Hepatic stellate cell (primary cell): ENCODE results near the gene ARHGAP26.

Experiments
- DNase-seq: peaks from one replicate; pipeline ENCODE4 v3.0.0; 2011; ENCODE audit warnings: low spot score

Gene ARHGAP26

GRCh38 chr5:143119881-143120341 is 349.7 kb downstream of the ARHGAP26 start:
- DNase-seq = no peak

- DNase-seq = no peak
Observed at GRCh38 chr5:143120460-143121134, 350.4 kb downstream of the ARHGAP26 start.

- no peak for DNase-seq
Observed at GRCh38 chr5:143121135-143121475, 350.9 kb downstream of the ARHGAP26 start.

GRCh38 chr5:143124593-143124992 is 354.4 kb downstream of the ARHGAP26 start:
- DNase-seq = no peak

GRCh38 chr5:143126174-143127019 is 356.2 kb downstream of the ARHGAP26 start:
- no peak for DNase-seq

- no peak for DNase-seq
Observed at GRCh38 chr5:143128412-143129071, 358.4 kb downstream of the ARHGAP26 start.

GRCh38 chr5:143129203-143129602 is 359.0 kb downstream of the ARHGAP26 start:
- DNase-seq = no peak

GRCh38 chr5:143129910-143130612 is 359.9 kb downstream of the ARHGAP26 start:
- DNase-seq = no peak

GRCh38 chr5:143130613-143131305 is 360.6 kb downstream of the ARHGAP26 start:
- no peak for DNase-seq

GRCh38 chr5:143131972-143132371 is 361.8 kb downstream of the ARHGAP26 start:
- DNase-seq = no peak

GRCh38 chr5:143132739-143133138 is 362.6 kb downstream of the ARHGAP26 start:
- DNase-seq = no peak

- DNase-seq = no peak
Observed at GRCh38 chr5:143133721-143134120, 363.5 kb downstream of the ARHGAP26 start.

GRCh38 chr5:143134269-143134668 is 364.1 kb downstream of the ARHGAP26 start:
- no peak for DNase-seq

GRCh38 chr5:143134900-143135299 is 364.7 kb downstream of the ARHGAP26 start:
- DNase-seq = no peak

GRCh38 chr5:143135832-143136551 is 365.8 kb downstream of the ARHGAP26 start:
- DNase-seq = no peak

- no peak for DNase-seq
Observed at GRCh38 chr5:143138839-143139238, 368.7 kb downstream of the ARHGAP26 start.

GRCh38 chr5:143139585-143139984 is 369.4 kb downstream of the ARHGAP26 start:
- DNase-seq = no peak

- DNase-seq = no peak
Observed at GRCh38 chr5:143140492-143141203, 370.5 kb downstream of the ARHGAP26 start.

- DNase-seq = no peak
Observed at GRCh38 chr5:143141652-143142051, 371.5 kb downstream of the ARHGAP26 start.
